Measurements from ENCODE around the gene F12.

F12 gene

GRCh38 chr5:177446200-177447065, 37.1 kb upstream of the F12 start, which contains the start of gene PRR7:
TSS of gene PRR7 (plus strand) at chr5:177446814. CDS start at chr5:177455068, 8,254 bp downstream.
- peak; percentile 85 for DNase-seq (ENCODE audit: low spot score)

- DNase-seq (ENCODE audit: low spot score): no peak
These were observed 36.5 kb upstream of the F12 start for GRCh38 chr5:177445917-177446199.

GRCh38 chr5:177445052-177445916, 35.9 kb upstream of the F12 start:
- DNase-seq (ENCODE audit: low spot score): no peak

GRCh38 chr5:177444106-177445051, 35.0 kb upstream of the F12 start:
- no peak for DNase-seq (ENCODE audit: low spot score)

GRCh38 chr5:177443144-177443983, 34.0 kb upstream of the F12 start:
- DNase-seq (ENCODE audit: low spot score): no peak

GRCh38 chr5:177442066-177442826, 32.9 kb upstream of the F12 start:
- DNase-seq (ENCODE audit: low spot score): no peak

- no peak for DNase-seq (ENCODE audit: low spot score)
These were observed 31.8 kb upstream of the F12 start for GRCh38 chr5:177440990-177441780.

GRCh38 chr5:177440211-177440989, 31.0 kb upstream of the F12 start:
- no peak for DNase-seq (ENCODE audit: low spot score)

GRCh38 chr5:177439518-177440053, 30.2 kb upstream of the F12 start:
- DNase-seq (ENCODE audit: low spot score): no peak

GRCh38 chr5:177438468-177438867, 29.1 kb upstream of the F12 start:
- DNase-seq (ENCODE audit: low spot score): no peak

GRCh38 chr5:177437623-177438022, 28.3 kb upstream of the F12 start:
- no peak for DNase-seq (ENCODE audit: low spot score)

GRCh38 chr5:177435847-177436536, 26.6 kb upstream of the F12 start:
- no peak for DNase-seq (ENCODE audit: low spot score)

GRCh38 chr5:177434942-177435738, 25.8 kb upstream of the F12 start:
- DNase-seq (ENCODE audit: low spot score): no peak

- DNase-seq (ENCODE audit: low spot score): no peak
These were observed 25.1 kb upstream of the F12 start for GRCh38 chr5:177434437-177434836.

GRCh38 chr5:177433658-177434217, 24.4 kb upstream of the F12 start:
- no peak for DNase-seq (ENCODE audit: low spot score)

- DNase-seq (ENCODE audit: low spot score): no peak
These were observed 23.7 kb upstream of the F12 start for GRCh38 chr5:177432839-177433657.
